COR-L47 (cell line): Measurements from ENCODE around the gene PNMA6E.

Experiments
- DNase-seq: peaks from one replicate; lab custom pipeline; 2025; lab: John Stamatoyannopoulos, UW

Gene PNMA6E

GRCh38 chrX:153435845-153436244 is 34.7 kb upstream of the PNMA6E start:
- DNase-seq = no peak

GRCh38 chrX:153434801-153435200 is 33.7 kb upstream of the PNMA6E start:
- DNase-seq = no peak

GRCh38 chrX:153433781-153434285 is 32.7 kb upstream of the PNMA6E start:
- no peak for DNase-seq

- no peak for DNase-seq
Observed at GRCh38 chrX:153433161-153433680, 32.1 kb upstream of the PNMA6E start.

GRCh38 chrX:153430796-153431195 is 29.6 kb upstream of the PNMA6E start:
- DNase-seq = no peak

- DNase-seq = no peak
Observed at GRCh38 chrX:153426204-153426603, 25.1 kb upstream of the PNMA6E start.

GRCh38 chrX:153423652-153424051 is 22.5 kb upstream of the PNMA6E start:
- DNase-seq = no peak

GRCh38 chrX:153421856-153422255 is 20.7 kb upstream of the PNMA6E start:
- no peak for DNase-seq

GRCh38 chrX:153420851-153421599 is 19.9 kb upstream of the PNMA6E start:
- no peak for DNase-seq

- no peak for DNase-seq
Observed at GRCh38 chrX:153417637-153418036, 16.5 kb upstream of the PNMA6E start.

- DNase-seq = no peak
Observed at GRCh38 chrX:153416781-153417450, 15.8 kb upstream of the PNMA6E start.

GRCh38 chrX:153414856-153415510 is 13.8 kb upstream of the PNMA6E start:
- no peak for DNase-seq

- DNase-seq = no peak
Observed at GRCh38 chrX:153413731-153414130, 12.6 kb upstream of the PNMA6E start.

- DNase-seq = no peak
Observed at GRCh38 chrX:153412746-153413720, 11.9 kb upstream of the PNMA6E start.

GRCh38 chrX:153411988-153412574 is 10.9 kb upstream of the PNMA6E start:
- no peak for DNase-seq

GRCh38 chrX:153411255-153411987 is 10.3 kb upstream of the PNMA6E start, which contains the start of gene ZFP92:
Gene ZFP92 (plus strand): TSS chrX:153411472. CDS start chrX:153418323, 6,851 bp downstream.
- DNase-seq = no peak

- no peak for DNase-seq
Observed at GRCh38 chrX:153410888-153411254, 9.7 kb upstream of the PNMA6E start.

- DNase-seq = no peak
Observed at GRCh38 chrX:153410373-153410772, 9.2 kb upstream of the PNMA6E start.

GRCh38 chrX:153409414-153410101 is 8.4 kb upstream of the PNMA6E start:
- DNase-seq = no peak

- DNase-seq = no peak
Observed at GRCh38 chrX:153408871-153409351, 7.8 kb upstream of the PNMA6E start.
